T-helper 22 cell (primary cell): ENCODE results near the gene KLHDC8A.
"Not testable (repeated sequence)": the region's sequence is repeated elsewhere in the genome, so short reads cannot be mapped to it uniquely, and the experiment has no call there.

Experiments
- DNase-seq: peaks from one replicate; pipeline ENCODE4 v3.0.0-alpha.2; 2020; ENCODE audit warnings: low read depth

The KLHDC8A gene

GRCh38 chr1:205356440-205357139 lies at the start of gene KLHDC8A:
Gene KLHDC8A (minus strand): TSS chr1:205356922. CDS start chr1:205343604, 13,318 bp downstream.
- DNase-seq: no peak

- not testable (repeated sequence) for DNase-seq
These were observed 49.5 kb upstream of the KLHDC8A start for GRCh38 chr1:205406252-205406651.

GRCh38 chr1:205404484-205404883 lies 47.8 kb upstream of the KLHDC8A start:
- not testable (repeated sequence) for DNase-seq

- DNase-seq: no peak
These were observed 41.9 kb upstream of the KLHDC8A start for GRCh38 chr1:205398586-205398985.

- DNase-seq: no peak
These were observed 40.4 kb upstream of the KLHDC8A start for GRCh38 chr1:205396967-205397616.

- DNase-seq: no peak
These were observed 38.9 kb upstream of the KLHDC8A start for GRCh38 chr1:205395616-205396015.

GRCh38 chr1:205392650-205393049 lies 35.9 kb upstream of the KLHDC8A start:
- no peak for DNase-seq

- no peak for DNase-seq
These were observed 34.7 kb upstream of the KLHDC8A start for GRCh38 chr1:205391386-205391785.

GRCh38 chr1:205387845-205388244 lies 31.1 kb upstream of the KLHDC8A start:
- DNase-seq: no peak

- DNase-seq: not testable (repeated sequence)
These were observed 26.3 kb upstream of the KLHDC8A start for GRCh38 chr1:205382990-205383389.

- no peak for DNase-seq
These were observed 25.8 kb upstream of the KLHDC8A start for GRCh38 chr1:205382561-205382960.

GRCh38 chr1:205381305-205381704 lies 24.6 kb upstream of the KLHDC8A start:
- DNase-seq: no peak

GRCh38 chr1:205380882-205381281 lies 24.2 kb upstream of the KLHDC8A start:
- DNase-seq: no peak

- no peak for DNase-seq
These were observed 22.3 kb upstream of the KLHDC8A start for GRCh38 chr1:205379056-205379455.

- no peak for DNase-seq
These were observed 20.6 kb upstream of the KLHDC8A start for GRCh38 chr1:205377355-205377754.

- DNase-seq: no peak
These were observed 20.0 kb upstream of the KLHDC8A start for GRCh38 chr1:205376739-205377138.

- no peak for DNase-seq
These were observed 19.3 kb upstream of the KLHDC8A start for GRCh38 chr1:205375835-205376545.

- DNase-seq: no peak
These were observed 17.7 kb upstream of the KLHDC8A start for GRCh38 chr1:205374210-205375078.

GRCh38 chr1:205373798-205374175 lies 17.1 kb upstream of the KLHDC8A start:
- DNase-seq: no peak

- no peak for DNase-seq
These were observed 16.5 kb upstream of the KLHDC8A start for GRCh38 chr1:205373022-205373797.
